SK-N-DZ (cell line): ENCODE measurements around the gene RTL5. TPM values are rescaled to one million over a fixed set of nuclear protein-coding genes. Genes with fewer than 3 reads are reported as not detected.
A peak's percentile ranks its signal among the peaks of the same experiment; 100 is the strongest.
"Not testable (repeated sequence)": the region's sequence is repeated elsewhere in the genome, so short reads cannot be mapped to it uniquely, and the experiment has no call there.

ENCODE experiments used
- DNase-seq: peaks from one replicate; pipeline ENCODE4 v3.0.0-alpha.2; 2015; ENCODE audit warnings: low spot score
- polyA plus RNA-seq, 2 experiments: library from polyadenylated mRNA; depleted of rRNA; stranded (reverse); fragments of >200 nt; gene quantifications; 2 replicates each; pipeline ENCODE4 v1.2.3, GENCODE V29; 2014

The RTL5 gene
- polyA plus RNA-seq (2014; cell fraction: cytosol; rRNA removed): 2.2 and 2.4 TPM in 2 replicates
- polyA plus RNA-seq (2014; cell fraction: nucleus; rRNA removed): 2.9 and 5.1 TPM in 2 replicates

DNA sequence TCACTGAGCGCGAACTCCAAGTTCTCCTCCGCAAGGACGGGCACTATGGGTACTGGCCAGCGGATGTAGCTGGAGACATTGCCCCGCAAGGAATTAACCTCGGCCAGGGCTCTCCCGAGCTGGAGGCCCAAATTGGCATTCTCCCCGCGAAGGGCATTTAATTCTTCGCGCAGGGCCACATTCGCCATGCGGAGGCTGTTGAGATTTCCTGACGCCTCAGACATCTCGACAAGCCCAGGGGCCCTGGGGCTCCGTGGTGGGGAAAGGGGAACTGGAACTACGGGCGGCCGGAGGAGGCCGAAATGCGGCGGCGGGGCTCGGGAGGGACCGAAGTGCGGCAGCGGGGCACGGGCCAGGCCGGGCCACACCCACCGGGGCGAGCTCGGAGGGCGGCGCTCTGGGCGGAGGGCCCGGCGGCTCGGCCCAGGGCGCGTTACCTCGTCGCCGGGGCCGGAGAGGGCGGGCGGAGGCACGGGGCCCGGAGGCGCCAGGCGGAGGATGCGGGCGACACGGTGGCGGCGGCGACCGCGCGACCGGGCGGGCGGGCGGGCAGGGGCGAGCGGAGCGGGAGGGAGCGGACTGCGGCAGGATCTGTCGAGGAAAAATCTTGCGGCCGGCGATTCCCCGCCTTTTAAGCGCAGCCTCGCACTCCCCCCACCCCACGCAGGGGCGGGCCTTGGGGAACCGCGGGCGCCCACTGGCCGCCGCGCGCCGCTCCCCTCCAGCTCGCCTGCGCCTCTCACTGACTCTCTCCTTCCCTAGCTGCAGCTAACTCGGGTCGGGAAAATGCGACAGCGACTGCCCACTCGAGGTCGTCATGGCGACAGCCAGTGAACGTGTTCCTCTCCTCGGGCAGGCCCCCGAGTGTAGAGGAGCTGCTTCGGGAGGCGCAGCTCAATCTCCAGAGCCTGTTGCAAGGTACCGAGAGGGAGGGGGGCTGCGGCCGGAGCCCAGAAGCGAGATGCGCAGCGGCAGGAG is at the start of gene RTL5:
Gene RTL5, minus strand, starts transcription at position 599 of the 978 bp plus-strand sequence.
- peak; percentile 93 for DNase-seq

DNA sequence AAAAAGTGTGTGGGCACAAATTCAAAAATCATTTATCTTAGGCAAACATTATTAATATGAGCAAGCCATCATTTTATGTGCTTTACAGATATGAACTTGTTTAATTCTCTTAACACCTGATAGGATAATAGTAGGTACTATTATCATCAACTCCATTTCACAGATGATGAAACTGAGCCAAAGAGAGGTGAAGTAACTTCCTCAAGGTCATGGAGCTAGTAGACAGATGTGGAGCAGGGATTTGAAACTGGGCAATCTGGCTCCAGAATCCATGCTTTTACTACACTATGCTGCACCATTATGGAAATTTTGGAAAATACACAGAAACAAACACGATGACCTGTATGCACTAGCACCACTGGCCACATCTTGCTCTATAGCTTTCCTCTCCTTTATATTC is 48.8 kb upstream of the RTL5 start:
- no peak for DNase-seq

DNA sequence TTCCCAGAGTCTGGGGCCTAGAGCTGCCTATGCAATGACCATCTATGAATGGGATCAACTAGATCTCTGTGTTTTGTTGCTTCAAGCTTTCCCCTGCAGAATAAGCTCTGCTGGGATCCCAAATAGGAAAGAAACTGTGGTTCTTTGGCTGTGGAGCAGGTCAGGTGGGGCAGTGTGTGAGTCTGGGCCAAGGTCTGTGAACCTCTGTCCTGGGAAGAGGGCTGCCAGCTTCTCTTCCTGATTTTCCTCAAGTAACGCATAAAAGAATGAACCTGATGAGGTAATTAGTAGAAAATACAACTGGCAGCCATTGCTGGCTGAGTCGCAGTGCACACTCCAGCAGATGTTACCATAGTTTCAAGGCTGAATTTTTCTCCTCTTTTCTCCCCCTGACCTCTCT is 45.3 kb upstream of the RTL5 start:
- no peak for DNase-seq

DNA sequence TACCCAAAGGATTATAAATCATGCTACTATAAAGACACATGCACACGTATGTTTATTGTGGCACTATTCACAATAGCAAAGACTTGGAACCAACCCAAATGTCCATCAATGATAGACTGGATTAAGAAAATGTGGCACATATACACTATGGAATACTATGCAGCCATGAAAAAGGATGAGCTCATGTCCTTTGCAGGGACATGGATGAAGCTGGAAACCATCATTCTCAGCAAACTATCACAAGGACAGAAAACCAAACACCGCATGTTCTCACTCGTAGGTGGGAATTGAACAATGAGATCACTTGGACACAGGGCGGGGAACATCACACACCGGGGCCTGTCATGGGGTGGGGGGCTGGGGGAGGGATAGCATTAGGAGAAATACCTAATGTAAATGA is 44.6 kb upstream of the RTL5 start:
- DNase-seq: not testable (repeated sequence)

DNA sequence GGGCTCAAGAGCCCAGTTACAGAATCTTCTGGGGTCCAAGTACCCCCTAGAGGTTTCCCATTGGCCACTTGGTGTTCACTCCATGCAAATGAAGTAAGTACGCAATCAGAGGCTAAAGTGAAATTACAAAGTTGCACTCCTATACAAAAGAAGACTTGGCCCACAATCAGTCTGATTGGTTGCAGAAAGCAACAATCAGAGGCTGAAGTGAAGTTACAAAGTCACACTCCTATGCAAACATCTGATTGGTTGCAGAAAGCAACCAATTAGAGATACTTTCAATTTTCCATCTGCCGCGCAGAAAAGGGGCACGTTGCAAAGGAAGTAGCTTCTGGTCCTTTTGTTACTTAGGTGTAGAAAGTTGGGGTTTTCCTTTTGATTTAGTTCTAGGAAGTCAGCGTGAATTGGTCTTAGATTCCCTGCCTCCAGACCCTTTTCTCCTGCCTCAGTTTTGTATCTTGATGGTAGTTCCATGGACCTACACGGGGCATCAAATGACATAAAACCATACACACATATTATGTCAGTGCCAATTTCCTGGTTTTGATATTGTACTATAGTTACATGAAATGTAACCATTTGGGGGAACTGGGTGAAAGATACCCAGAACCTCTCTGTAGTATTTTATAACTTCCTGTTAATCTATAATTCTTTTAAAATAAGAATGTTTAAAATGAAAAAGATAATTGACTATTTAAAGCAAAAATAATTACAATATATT is 37.5 kb upstream of the RTL5 start:
- DNase-seq: no peak

DNA sequence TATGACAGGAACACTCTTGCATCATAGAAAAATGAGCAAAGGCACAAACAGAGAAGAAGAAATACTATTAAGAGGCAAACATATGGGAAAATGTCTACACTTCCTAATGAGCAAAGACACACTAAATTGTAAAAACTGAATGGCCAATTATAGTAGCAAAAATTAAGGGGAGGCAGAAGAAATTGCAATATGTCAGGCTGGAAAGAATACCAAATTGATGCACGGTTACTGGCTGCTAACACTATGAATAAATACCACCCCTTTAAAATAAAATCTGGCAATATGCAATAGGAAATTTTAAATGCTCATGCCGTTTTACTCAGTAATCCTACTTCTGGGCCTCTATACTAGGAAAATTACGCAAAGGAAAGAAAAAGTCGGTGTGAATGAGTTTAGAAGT is 33.8 kb upstream of the RTL5 start:
- no peak for DNase-seq

DNA sequence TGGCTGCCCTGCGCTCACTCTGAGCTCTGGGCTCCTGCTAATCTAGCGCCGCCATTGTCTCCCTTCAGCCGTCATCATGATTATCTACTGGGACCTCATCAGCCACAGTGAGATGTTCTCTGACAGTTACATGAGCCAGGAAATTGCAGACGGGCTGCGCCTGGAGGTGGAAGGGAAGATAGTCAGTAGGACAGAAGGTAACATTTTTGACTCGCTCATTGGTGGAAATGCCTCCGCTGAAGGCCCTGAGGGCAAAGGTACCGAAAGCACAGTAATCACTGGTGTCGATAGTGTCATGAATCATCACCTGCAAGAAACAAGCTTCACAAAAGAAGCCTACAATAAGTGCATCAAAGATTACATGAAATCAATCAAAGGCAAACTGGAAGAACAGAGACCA is 28.1 kb upstream of the RTL5 start:
- DNase-seq: peak; percentile 21

DNA sequence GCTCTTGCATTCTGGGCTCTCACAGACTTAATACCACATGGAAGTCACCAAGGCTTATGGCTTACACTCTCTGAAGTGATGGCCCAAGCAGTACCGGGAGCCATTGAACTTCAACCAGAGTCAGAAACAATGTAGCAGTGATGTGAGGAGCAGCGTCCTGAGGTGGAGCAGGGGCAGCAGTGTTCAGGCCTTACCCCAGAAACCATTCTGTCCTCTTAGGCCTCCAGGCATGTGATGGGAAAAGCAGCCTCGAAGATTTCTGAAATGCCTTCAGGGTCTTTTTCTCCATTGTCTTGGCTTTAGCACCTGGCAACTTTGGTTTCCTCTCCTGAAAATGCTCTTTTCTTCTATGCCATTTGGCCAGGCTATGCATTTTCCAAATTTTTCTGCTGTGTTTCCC is 27.1 kb upstream of the RTL5 start:
- DNase-seq: no peak

DNA sequence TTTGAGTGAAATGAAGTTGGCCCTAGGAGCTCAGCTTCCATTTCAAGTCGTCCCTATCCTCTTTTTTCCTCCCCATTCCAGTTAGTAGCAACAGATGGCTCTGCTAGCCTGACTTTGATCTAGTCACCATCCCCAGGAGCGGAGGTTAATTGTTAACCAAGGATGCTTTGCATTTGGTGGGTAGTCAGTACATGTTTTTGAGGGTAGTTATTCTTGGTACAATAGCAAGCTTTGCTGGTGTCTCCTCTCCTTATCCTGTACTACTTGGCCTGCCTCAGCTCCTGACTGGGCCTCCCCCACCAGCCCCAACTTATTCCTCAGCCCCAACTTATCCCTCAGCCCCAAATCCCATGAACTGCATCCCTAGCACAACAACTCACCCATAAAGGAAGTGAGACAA is 14.8 kb upstream of the RTL5 start:
- DNase-seq: no peak

DNA sequence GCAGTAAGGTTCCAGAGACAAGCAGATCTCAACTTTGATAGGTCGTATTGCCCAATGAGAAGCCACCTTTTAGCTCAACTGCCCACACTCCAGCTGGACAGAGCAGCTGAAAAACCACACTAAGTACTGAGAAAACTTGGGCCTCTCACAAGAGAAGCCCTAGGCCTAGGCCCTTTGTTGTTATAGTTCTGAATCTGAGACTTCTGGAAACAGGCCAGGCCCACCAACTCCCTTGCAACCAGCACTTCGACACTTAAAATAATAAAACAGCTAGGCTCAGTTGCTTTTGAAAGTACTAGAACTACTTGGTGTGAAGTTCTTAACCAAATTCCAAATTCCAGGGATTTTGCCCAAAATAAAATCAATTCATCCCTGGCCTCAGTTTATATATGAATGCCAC is 13.5 kb upstream of the RTL5 start:
- DNase-seq: no peak

DNA sequence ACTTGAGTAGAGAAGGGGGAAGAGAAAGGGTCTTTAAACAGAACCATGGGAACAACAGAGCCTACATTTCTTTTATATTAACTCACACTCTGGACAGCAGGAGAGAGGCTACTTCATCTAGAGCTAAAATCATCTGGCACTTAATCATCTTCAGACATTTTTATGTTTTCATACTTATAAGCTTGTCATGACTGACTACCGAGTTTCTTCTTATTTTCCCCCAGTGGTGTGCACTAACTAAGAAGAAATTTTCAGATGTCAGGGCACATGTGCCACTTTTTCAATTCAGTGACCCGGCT is 11.8 kb upstream of the RTL5 start:
- DNase-seq: no peak

DNA sequence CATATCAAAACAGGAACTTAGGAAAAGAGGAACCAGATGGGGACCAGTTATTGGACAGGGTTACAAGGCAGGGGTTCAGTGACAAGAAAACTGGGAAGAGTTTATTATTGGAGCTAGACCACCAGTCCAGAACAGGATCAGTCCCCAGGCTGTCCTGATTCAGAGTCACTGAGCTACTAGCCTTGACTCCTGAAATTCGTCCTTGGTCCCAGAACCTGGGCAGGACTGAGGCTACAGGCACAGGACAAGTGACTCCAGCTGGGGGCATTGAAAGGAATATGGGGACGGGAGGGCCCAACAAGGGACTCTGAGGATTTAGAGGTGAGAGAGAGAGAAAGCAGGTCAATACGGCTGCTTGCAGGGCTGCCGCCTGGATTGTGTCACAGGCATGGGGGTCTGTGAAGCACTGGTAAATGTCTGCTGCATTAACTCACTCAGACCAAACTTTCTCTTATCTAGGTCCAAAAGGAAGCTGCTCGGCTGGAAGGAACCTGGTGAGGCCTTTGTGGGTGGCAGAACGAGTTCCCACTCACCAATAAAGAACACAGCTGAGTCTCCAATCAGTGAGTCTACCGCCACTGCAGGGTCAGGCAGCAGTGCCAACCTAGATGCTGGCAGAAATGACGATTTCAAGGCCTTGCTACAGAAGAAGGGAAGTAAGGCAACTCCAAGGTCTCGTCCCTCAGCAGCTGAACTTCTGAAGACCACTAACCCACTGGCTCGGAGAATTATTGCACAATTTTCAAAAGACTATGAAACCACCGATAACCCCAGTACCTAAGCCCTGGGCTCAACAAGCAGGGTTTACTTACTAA is 11.3 kb upstream of the RTL5 start:
- DNase-seq: peak; percentile 74

DNA sequence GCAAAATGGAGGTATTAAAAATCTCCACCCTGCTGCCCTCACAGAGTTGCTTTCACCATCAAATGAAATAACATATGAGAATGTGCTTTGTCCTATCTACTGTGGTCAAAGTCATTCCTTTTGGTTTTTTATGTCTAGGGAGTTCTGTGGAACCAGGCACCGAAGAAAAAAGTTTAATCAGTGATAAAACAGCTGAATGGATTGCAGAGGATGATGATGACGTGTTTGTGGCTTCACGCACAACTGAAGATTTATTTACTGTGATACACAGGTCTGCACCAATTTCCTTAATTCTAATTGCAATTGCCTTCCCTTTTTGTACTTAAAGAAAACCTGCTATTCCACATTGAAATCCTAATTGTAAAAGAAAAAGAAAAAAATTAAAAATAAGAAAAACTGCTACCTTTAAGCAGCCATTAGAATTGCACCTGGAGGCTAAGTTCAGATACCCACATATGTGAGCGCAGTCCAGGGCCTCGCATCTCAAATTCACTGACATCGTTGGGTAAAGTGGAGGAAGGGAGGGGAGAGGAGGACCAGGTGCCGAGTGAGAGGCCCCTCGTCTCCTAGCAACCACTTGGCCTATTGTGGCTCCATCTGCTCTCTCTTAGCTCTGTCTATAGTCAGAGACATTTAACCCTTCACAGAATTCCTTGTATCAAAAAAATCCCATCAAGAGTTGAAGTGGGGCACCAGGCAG is 10.5 kb upstream of the RTL5 start:
- DNase-seq: peak; percentile 93

DNA sequence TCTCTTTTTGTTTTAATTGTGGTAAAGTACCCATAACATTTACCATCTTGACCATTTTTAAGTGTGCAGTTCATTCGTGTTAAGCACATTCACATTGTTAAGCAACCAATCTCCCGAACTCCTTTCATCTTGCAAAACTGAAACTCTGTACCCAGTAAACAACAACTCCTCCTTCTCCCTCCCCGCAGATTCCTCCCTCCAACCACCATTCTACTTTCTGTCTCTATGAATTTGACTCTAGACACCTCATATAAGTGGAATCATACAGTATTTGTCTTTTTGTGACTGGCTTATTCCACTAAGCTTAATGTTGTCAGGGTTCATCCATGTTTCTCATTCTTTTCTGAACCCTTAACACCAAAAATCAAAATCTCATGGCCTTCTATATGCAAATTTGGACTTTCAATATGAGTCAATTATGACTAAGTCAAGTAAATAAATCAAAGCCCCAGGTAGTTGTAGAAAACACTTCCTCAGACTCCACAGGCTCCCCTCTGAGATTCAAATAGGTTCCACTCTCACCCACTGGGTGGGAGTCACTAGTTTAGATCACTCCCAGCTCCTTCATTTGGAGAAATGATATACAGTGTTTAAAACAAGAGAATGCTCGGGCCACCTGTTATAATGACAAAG is 9.8 kb upstream of the RTL5 start:
- DNase-seq: no peak

DNA sequence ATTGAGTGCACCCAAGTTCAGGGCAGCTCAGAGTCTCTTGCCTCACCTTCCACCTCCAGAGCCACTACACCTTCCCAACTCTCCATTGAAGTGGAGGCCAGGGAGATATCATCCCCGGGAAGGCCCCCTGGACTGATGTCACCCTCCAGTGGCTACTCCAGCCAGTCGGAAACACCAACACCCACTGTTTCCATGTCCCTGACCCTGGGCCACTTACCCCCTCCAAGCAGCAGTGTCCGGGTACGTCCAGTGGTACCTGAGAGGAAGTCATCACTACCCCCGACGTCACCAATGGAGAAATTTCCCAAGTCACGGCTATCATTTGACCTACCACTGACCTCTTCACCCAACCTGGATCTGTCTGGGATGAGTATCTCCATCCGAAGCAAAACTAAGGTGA is 7.8 kb upstream of the RTL5 start:
- DNase-seq: no peak

DNA sequence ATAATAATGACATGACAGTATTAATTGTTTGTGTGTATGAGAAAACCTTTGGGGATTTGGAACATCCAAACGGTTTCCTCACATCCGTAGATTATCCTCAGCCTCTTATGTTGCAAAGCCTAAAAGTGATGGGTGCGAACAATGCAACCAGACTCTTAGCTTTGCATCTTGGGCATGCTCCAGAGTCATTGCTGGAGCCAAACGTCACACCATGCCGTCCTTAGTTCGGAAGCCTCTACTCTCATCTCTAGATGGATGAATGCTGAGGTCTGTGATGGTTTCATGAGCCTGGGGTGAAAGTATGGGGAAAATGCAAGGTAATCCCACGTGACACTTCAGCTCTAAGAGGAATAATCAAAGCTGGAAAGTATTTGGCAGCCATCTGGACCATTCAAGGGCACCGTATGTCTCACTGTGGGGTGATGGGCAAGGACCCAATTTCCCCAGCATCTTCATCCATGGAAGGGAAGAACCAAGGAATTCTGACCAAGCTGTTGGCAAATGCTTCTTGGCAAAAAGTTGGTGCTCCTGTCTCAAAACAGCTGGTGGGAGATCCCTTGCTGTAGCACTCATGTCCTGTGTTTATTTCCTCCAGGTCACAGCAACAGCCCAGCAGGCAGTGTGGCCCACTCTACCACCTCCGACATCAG is 6.3 kb upstream of the RTL5 start:
- no peak for DNase-seq

DNA sequence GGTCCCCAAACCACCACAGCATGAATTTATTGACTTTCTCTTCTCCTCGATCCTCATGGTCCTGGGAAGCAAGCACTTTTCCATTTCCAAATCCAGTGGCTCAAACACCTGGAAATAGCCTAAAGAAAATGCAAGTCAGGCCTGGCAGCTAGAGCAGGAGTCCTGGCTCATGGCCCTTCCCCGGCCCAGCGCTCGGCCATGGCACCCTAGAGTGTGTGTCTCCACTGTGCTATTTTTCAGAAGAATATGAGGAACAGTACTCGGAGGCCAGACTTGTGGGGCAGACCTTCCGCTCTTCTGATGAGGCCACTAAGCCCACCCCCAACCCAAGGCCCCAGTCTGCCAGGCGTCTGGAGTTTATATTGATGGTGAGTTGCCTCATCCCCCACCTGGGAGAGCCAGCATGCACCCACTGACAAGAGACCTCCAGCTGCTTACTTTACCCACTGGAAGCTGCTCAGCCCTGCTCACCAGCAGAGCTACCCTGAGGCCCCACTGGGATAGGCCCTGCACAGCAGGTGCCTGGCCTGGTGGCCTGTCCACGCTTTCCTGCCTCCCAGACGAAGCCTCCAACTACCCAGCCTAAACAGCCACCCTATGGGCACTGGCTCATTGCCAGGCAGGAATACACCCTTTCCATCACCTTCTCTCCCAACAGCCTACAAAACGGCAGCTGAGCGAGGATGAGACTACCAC is 2.3 kb upstream of the RTL5 start:
- no peak for DNase-seq

DNA sequence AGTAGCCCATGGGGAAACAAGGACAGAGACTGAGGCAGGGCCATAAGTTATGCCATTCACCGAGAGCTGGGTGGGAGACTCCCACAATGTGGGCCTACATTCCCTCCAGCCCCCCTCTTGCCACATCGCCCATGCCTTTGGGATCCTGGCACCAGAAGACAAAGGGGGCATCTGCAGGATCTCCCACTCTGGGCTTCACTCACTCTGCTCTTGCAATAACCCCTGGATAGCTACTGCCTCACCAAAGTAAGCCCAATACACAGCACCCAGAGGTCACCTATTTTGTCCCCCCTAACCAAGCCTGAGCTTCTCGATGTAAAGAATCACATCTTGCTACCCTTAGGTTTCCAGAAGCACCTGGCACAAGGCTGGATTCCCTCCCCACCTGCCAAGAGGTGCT is 741 bp upstream of the RTL5 start:
- DNase-seq: no peak

DNA sequence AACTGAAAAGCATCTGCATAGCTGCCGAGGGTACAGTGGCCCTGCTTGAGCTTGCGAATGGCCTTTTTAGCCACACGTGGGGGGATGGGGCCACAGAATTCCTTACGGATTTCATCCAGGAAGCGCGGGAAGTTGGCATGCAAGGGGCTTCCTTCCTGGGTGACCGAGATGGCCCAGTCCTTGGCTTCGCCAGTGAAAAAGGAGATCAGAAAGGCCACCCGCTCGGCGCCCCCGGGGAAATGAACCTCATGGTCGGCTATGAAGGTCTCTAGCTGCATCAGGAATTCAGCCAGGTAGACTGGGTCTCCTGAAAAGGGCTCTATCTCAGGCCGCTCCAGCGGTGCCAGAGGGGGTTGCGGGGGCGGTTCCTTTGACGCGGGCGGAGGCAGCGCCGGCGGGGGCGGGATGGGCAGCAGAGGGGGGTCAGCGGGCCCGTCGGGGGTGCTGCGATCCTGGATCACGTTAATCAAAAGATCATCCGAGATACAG is 909 bp downstream of the RTL5 start:
- no peak for DNase-seq
